ENCODE data around the gene SERGEF. TPM values are rescaled to one million over a fixed set of nuclear protein-coding genes. Genes with fewer than 3 reads are reported as not detected.

The SERGEF gene
- total and polyA plus RNA-seq, 2 of the 13 experiments (the other 11 are each of a cell fraction or from before 2014, with no cell fraction given), result 54.5 to 114 TPM

GRCh38 chr11:17840101-17840548 lies 172.7 kb downstream of the SERGEF start:
- Histone ChIP-seq H3K36me3 (replicated peaks in 1 of 2; ENCODE audit: control insufficient read depth in 1 of 2, insufficient read depth in 2 of 2, low read length in 2 of 2) (peaks cover 2 to 6% of the 10 kb centered on the region in 2 experiments; a peak in 2 of 5 replicates), H3K79me2 (ENCODE audit: insufficient read depth, low read length) (no peaks in the 10 kb centered on the region), H3K4me3 (replicated peaks in 1 of 3; ENCODE audit: insufficient read depth in 1 of 3, low read depth in 2 of 3, low read length in 3 of 3) (no peak overlapping the region), H4K20me1 (ENCODE audit: insufficient read depth, low read length) (0 out of 2 replicates have a peak, but pooled peaks cover 2% of the 10 kb centered on the region), H2AFZ (ENCODE audit: low read length) (no peak overlapping the region), H3K4me1 (ENCODE audit: insufficient read depth, low read length) (no peaks in the 10 kb centered on the region), H3K9me3 (ENCODE audit: low read length) (no peaks in the 10 kb centered on the region), H3K27me3 (ENCODE audit: control insufficient read depth in 1 of 2, insufficient read depth in 2 of 2, low read length in 2 of 2) (no peaks in the 10 kb centered on the region), H3K4me2 (ENCODE audit: low read depth, low read length) (no peak overlapping the region), H3K9ac (ENCODE audit: insufficient read depth, low read depth, low read length) (no peak overlapping the region), H3K27ac (ENCODE audit: extremely low read length, insufficient read depth, low read length) (no peak overlapping the region)
- WGBS (ENCODE audit: low lambda C conversion rate), result 96% methylated on average over 4 of the region's 4 CpGs
- BruUV-seq (replicated peaks), result no TSS peak
- ChIA-PET POLR2A (no interaction called here), CTCF (ENCODE audit: low intra/inter-chr PET ratio, low total read pairs) (no interaction called here)
- no peak for DNase-seq (ENCODE audit: low spot score)
- ATAC-seq, result no peak
- in situ Hi-C loops (cut with HindIII; ENCODE audit: extremely low pct_ligation_motif_present, low pct_unique_long_range_greater_than_20kb) (no loop called here), intact Hi-C loops (cut with micrococcal nuclease; ENCODE audit: unreplicated experiment) (no loop called here)
- TF ChIP-seq LRRFIP1 (CRISPR knock-in tag; conservative IDR thresholded peaks at IDR 0.05) (no peak), RXRA (CRISPR knock-in tag; IDR thresholded peaks at IDR 0.05) (no peak), RERE (CRISPR knock-in tag; IDR thresholded peaks at IDR 0.05; ENCODE audit: low read depth) (no peak), ZNF670 (CRISPR knock-in tag; IDR thresholded peaks at IDR 0.05; ENCODE audit: borderline replicate concordance) (no peak), TEAD2 (CRISPR knock-in tag; IDR thresholded peaks at IDR 0.05) (no peak), ZNF484 (CRISPR knock-in tag; IDR thresholded peaks at IDR 0.05; ENCODE audit: borderline replicate concordance, low read depth) (no peak), BHLHE40 (IDR thresholded peaks at IDR 0.05; ENCODE audit: low read length) (no peak), HOXA7 (CRISPR knock-in tag; IDR thresholded peaks at IDR 0.05) (no peak), AHR (CRISPR knock-in tag; IDR thresholded peaks at IDR 0.05) (no peak)
- FAIRE-seq, result no peak
